PC-9 (cell line): Measurements from ENCODE around the gene PRR29.

Source experiments
- EZH2 ChIP-seq: fragments of 200-600 bp; sonication (generic); IDR thresholded peaks from 2 replicates; pipeline ENCODE4 v1.8.0; 2017; ENCODE audit warnings: antibody characterized with exemption, low read depth
- TF ChIP-seq, protein P1 (sequence below): fragments of 200-600 bp; sonication (generic); conservative IDR thresholded peaks from 2 replicates; pipeline ENCODE4 v1.6.1; 2017; ENCODE audit warnings: mixed run types, antibody characterized with exemption, mild to moderate bottlenecking, moderate library complexity

DNA sequence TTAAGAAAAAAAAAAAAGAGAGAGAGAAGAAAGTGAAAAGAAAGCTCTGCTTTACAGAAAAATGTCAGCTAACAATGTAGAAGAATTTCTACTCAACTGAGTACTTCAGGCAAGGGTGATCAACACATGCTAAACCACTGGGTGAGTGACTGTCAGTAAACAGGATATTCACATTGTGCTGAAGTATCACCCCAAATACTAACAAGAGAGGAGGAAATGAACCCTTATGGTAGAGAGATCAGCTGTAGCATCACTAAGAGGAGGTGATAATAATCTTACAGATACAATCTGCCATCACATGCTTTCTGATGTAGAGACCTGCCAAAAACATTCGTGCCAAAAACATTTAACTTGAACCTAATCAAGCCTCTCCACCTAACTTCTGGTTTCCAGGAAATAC is 53.0 kb downstream of the PRR29 start:
- no peak for TF ChIP-seq EZH2
- TF ChIP-seq, protein P1, sequence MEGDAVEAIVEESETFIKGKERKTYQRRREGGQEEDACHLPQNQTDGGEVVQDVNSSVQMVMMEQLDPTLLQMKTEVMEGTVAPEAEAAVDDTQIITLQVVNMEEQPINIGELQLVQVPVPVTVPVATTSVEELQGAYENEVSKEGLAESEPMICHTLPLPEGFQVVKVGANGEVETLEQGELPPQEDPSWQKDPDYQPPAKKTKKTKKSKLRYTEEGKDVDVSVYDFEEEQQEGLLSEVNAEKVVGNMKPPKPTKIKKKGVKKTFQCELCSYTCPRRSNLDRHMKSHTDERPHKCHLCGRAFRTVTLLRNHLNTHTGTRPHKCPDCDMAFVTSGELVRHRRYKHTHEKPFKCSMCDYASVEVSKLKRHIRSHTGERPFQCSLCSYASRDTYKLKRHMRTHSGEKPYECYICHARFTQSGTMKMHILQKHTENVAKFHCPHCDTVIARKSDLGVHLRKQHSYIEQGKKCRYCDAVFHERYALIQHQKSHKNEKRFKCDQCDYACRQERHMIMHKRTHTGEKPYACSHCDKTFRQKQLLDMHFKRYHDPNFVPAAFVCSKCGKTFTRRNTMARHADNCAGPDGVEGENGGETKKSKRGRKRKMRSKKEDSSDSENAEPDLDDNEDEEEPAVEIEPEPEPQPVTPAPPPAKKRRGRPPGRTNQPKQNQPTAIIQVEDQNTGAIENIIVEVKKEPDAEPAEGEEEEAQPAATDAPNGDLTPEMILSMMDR = no peak
